AG09309 (cell line): Measurements from ENCODE around the gene PPIP5K1.

Source experiments
- DNase-seq: peaks from one replicate; pipeline ENCODE4 v3.0.0-alpha.2; 2010; ENCODE audit warnings: low read depth
- H3K4me3 ChIP-seq: 2 replicates; pipeline ENCODE4 v1.5.1; 2011; ENCODE audit warnings: mild to moderate bottlenecking, low read depth, low read length, moderate library complexity; ENCODE audit not compliant: control insufficient read depth
- TF ChIP-seq, protein P1 (sequence below): IDR thresholded peaks from 2 replicates; pipeline ENCODE4 v1.5.1; 2011; ENCODE audit warnings: mild to moderate bottlenecking, low read depth, low read length, inconsistent platforms; ENCODE audit not compliant: insufficient read depth, control insufficient read depth; ENCODE audit errors: missing control alignments

Gene PPIP5K1

DNA sequence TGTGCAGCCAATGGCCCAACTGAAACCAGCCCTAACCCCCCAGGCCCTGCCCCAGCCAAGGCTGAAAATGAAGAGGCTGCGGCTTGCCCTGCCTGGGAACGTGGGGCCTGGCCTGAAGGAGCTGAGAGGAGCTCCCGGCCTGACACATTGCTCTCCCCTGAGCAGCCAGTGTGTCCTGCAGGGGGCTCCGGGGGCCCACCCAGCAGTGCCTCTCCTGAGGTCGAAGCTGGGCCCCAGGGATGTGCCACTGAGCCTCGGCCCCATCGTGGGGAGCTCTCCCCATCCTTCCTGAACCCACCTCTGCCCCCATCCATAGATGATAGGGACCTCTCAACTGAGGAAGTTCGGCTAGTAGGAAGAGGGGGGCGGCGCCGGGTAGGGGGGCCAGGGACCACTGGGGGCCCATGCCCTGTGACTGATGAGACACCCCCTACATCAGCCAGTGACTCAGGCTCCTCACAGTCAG, 61.4 kb downstream of the PPIP5K1 start:
- no peak for DNase-seq
- H3K4me3 ChIP-seq, result no peak overlapping the region
- TF ChIP-seq, protein P1, sequence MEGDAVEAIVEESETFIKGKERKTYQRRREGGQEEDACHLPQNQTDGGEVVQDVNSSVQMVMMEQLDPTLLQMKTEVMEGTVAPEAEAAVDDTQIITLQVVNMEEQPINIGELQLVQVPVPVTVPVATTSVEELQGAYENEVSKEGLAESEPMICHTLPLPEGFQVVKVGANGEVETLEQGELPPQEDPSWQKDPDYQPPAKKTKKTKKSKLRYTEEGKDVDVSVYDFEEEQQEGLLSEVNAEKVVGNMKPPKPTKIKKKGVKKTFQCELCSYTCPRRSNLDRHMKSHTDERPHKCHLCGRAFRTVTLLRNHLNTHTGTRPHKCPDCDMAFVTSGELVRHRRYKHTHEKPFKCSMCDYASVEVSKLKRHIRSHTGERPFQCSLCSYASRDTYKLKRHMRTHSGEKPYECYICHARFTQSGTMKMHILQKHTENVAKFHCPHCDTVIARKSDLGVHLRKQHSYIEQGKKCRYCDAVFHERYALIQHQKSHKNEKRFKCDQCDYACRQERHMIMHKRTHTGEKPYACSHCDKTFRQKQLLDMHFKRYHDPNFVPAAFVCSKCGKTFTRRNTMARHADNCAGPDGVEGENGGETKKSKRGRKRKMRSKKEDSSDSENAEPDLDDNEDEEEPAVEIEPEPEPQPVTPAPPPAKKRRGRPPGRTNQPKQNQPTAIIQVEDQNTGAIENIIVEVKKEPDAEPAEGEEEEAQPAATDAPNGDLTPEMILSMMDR, result no peak

DNA sequence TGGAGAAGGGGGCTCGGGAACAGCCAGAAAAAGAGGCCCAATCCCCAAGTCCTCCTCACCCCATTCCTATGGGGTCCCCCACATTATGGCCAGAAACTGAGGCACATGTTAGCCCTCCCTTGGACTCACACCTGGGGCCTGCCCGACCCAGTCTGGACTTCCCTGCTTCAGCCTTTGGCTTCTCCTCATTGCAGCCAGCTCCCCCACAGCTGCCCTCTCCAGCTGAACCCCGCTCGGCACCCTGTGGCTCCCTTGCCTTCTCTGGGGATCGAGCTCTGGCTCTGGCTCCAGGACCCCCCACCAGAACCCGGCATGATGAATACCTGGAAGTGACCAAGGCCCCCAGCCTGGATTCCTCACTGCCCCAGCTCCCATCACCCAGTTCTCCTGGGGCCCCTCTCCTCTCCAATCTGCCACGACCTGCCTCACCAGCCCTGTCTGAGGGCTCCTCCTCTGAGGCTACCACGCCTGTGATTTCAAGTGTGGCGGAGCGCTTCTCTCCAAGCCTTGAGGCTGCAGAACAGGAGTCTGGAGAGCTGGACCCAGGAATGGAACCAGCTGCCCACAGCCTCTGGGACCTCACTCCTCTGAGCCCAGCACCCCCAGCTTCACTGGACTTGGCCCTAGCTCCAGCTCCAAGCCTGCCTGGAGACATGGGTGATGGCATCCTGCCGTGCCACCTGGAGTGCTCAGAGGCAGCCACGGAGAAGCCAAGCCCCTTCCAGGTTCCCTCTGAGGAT, 62.0 kb downstream of the PPIP5K1 start:
- TF ChIP-seq, protein P1, result no peak
- H3K4me3 ChIP-seq, result no peak overlapping the region
- DNase-seq, result no peak

DNA sequence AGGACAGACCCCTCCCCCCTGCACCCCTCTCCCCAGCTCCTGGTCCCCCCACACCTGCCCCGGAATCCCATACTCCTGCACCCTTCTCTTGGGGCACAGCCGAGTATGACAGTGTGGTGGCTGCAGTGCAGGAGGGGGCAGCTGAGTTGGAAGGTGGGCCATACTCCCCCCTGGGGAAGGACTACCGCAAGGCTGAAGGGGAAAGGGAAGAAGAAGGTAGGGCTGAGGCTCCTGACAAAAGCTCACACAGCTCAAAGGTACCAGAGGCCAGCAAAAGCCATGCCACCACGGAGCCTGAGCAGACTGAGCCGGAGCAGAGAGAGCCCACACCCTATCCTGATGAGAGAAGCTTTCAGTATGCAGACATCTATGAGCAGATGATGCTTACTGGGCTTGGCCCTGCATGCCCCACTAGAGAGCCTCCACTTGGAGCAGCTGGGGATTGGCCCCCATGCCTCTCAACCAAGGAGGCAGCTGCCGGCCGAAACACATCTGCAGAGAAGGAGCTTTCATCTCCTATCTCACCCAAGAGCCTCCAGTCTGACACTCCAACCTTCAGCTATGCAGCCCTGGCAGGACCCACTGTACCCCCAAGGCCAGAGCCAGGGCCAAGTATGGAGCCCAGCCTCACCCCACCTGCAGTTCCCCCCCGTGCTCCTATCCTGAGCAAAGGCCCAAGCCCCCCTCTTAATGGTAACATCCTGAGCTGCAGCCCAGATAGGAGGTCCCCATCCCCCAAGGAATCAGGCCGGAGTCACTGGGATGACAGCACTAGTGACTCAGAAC, 62.8 kb downstream of the PPIP5K1 start:
- no peak for DNase-seq
- TF ChIP-seq, protein P1, result no peak
- H3K4me3 ChIP-seq, result no peak overlapping the region

DNA sequence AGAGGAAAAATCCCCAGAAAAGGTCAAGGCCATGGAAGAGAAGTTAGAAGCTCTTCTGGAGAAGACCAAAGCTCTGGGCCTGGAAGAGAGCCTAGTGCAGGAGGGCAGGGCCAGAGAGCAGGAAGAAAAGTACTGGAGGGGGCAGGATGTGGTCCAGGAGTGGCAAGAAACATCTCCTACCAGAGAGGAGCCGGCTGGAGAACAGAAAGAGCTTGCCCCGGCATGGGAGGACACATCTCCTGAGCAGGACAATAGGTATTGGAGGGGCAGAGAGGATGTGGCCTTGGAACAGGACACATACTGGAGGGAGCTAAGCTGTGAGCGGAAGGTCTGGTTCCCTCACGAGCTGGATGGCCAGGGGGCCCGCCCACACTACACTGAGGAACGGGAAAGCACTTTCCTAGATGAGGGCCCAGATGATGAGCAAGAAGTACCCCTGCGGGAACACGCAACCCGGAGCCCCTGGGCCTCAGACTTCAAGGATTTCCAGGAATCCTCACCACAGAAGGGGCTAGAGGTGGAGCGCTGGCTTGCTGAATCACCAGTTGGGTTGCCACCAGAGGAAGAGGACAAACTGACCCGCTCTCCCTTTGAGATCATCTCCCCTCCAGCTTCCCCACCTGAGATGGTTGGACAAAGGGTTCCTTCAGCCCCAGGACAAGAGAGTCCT, 63.6 kb downstream of the PPIP5K1 start:
- no peak for DNase-seq
- H3K4me3 ChIP-seq, result no peak overlapping the region
- TF ChIP-seq, protein P1, result no peak

DNA sequence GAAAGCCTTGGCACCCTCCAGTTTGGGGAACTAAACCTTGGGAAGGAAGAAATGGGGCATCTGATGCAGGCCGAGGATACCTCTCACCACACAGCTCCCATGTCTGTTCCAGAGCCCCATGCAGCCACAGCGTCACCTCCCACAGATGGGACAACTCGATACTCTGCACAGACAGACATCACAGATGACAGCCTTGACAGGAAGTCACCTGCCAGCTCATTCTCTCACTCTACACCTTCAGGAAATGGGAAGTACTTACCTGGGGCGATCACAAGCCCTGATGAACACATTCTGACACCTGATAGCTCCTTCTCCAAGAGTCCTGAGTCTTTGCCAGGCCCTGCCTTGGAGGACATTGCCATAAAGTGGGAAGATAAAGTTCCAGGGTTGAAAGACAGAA, 64.9 kb downstream of the PPIP5K1 start:
- TF ChIP-seq, protein P1, result no peak
- DNase-seq, result no peak
- H3K4me3 ChIP-seq, result no peak overlapping the region

DNA sequence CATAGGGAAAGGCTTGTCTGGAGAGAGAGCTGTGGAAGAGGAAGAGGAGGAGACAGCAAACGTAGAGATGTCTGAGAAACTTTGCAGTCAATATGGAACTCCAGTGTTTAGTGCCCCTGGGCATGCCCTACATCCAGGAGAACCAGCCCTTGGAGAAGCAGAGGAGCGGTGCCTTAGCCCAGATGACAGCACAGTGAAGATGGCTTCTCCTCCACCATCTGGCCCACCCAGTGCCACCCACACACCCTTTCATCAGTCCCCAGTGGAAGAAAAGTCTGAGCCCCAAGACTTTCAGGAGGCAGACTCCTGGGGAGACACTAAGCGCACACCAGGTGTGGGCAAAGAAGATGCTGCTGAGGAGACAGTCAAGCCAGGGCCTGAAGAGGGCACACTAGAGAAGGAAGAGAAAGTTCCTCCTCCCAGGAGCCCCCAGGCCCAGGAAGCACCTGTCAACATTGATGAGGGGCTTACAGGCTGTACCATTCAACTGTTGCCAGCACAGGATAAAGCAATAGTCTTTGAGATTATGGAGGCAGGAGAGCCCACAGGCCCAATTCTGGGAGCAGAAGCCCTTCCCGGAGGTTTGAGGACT, 65.7 kb downstream of the PPIP5K1 start:
- no peak for DNase-seq
- TF ChIP-seq, protein P1, result no peak
- H3K4me3 ChIP-seq, result no peak overlapping the region
